ENCODE data around the gene LALBA.
"Not testable (repeated sequence)": the region's sequence is repeated elsewhere in the genome, so short reads cannot be mapped to it uniquely, and the experiment has no call there.

LALBA gene

GRCh38 chr12:48527891-48528670 lies 41.8 kb downstream of the LALBA start:
- DNase-seq (ENCODE audit: low read depth), result no peak

GRCh38 chr12:48525332-48525731 lies 44.5 kb downstream of the LALBA start, which contains the start of gene OR8S1:
Gene OR8S1, plus strand, starts transcription at chr12:48525632. Its CDS starts 0 bp downstream, at chr12:48525632.
- no peak for DNase-seq (ENCODE audit: low read depth)

- not testable (repeated sequence) for DNase-seq (ENCODE audit: low read depth)
Measured at GRCh38 chr12:48520381-48520780, 49.5 kb downstream of the LALBA start.
